Transverse colon (tissue), 4 donors: ENCODE data around the gene CDKN2B-AS1. TPM values are rescaled to one million over a fixed set of nuclear protein-coding genes. Genes with fewer than 3 reads are reported as not detected.

Source experiments
- DNase-seq: peaks from one replicate; pipeline ENCODE4 v3.0.0-alpha.2; 2019
- H3K27ac ChIP-seq, 4 donors: fragments of 200-600 bp; sonication (generic); 2 replicates each; pipeline ENCODE4 v1.5.1; 2016 to 2018; ENCODE audit warnings: inconsistent platforms in 4 of 4
- H3K27me3 ChIP-seq: fragments of 200-600 bp; sonication (generic); 2 replicates; pipeline ENCODE4 v1.5.1; 2017; ENCODE audit warnings: inconsistent platforms
- H3K36me3 ChIP-seq, 4 donors: fragments of 200-600 bp; sonication (generic); 2 replicates each; pipeline ENCODE4 v1.5.1; 2017 to 2019; ENCODE audit warnings: inconsistent platforms in 4 of 4
- H3K4me1 ChIP-seq, 4 donors: fragments of 200-600 bp; sonication (generic); 2 replicates each; pipeline ENCODE4 v1.5.1; 2017 to 2020; ENCODE audit warnings: inconsistent platforms in 4 of 4
- H3K4me3 ChIP-seq, 4 donors: fragments of 200-600 bp; sonication (generic); 1 replicate in 1 of 4; 2 replicates in 3 of 4; pipeline versions ENCODE4 v1.5.1 to v1.6.1; 2017 to 2019; ENCODE audit warnings: inconsistent platforms in 4 of 4
- H3K9me3 ChIP-seq, 2 donors: fragments of 200-600 bp; sonication (generic); 2 replicates each; pipeline ENCODE4 v1.5.1; 2017 to 2019; ENCODE audit warnings: inconsistent platforms in 2 of 2
- EP300 ChIP-seq: sonication (generic); formaldehyde crosslinking; IDR thresholded peaks from one replicate; pipeline ENCODE4 v1.6.1; 2017; ENCODE audit warnings: antibody characterized with exemption, low read depth
- POLR2A ChIP-seq: fragments of 450-650 bp; IDR thresholded peaks from one replicate; pipeline ENCODE4 v1.6.1; 2016; ENCODE audit warnings: antibody characterized with exemption, mild to moderate bottlenecking, moderate library complexity
- POLR2AphosphoS5 ChIP-seq, 3 donors: sonication (generic); formaldehyde crosslinking; IDR thresholded peaks; one replicate each; pipeline ENCODE4 v1.6.1; 2016; ENCODE audit warnings: antibody characterized with exemption in 3 of 3
- whole genome bisulfite sequencing, 2 donors: methylation state at CpG; one replicate each; pipeline ENCODE4 v1.1.5; 2018; ENCODE audit warnings: low coverage in 1 of 2; 5-methylcytosine and 5-hydroxymethylcytosine counted together
- in situ Hi-C, 4 donors: fragments of 200-750 bp; cut with MboI; loops; one replicate each; pipeline versions ENCODE4 v1.15.0 to v1.15.1; 2017; ENCODE audit warnings: low sequenced_read_pairs in 3 of 4, low pct_ligation_motif_present in 1 of 4, low pct_unique_long_range_greater_than_20kb in 1 of 4
- intact Hi-C: fragments of 100-400 bp; cut with DNase I; formaldehyde crosslinking; loops from one replicate; pipeline ENCODE4 v1.15.1; 2023; ENCODE audit warnings: low total_unique reads
- total RNA-seq, 4 donors: library from RNA; depleted of rRNA; stranded (reverse); fragments of >200 nt; gene quantifications; one replicate each; pipeline ENCODE4 v1.1.0, GENCODE V29; 2016
- TF ChIP-seq, protein P1 (sequence below), 5 experiments: fragments of 200-600 bp in 3 of 5; fragments of 450-650 bp in 2 of 5; sonication (generic) in 3 of 5; IDR thresholded peaks; 1 replicate in 2 of 5; 2 replicates in 3 of 5; pipeline ENCODE4 v1.5.1; 2016 to 2017; ENCODE audit warnings: antibody characterized with exemption in 5 of 5, inconsistent platforms in 3 of 5, mild to moderate bottlenecking in 2 of 5, moderate library complexity in 1 of 5

The CDKN2B-AS1 gene
- total RNA-seq, 4 donors from 2014 or later, result 1.00 to 152 (median 46.0) TPM

DNA sequence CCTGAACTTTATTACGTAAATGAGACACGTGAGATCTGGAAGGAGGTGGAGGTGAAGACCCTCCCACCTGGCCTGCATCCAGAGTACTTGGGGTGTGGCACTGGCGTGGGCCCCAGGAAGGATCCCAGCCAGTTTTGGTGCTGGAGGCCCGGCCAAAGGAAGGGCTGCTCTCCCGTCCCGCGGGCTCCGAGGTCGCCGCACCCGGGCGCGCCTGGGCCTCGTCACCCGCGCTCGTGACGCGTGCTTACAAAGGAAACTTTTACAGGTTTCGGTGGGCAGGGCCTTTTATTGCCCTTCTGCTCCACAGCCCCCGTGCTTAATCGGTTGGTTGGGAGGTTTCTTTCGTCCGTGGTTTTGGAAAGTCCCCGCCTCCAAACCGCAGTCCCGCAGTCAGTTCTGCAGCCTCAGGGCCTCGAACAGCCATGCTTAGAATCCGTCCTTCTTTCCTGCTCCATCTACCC lies 29.6 kb upstream of the CDKN2B-AS1 start:
- peak; percentile 48 for DNase-seq
- intact Hi-C loops, result no loop called here
- Histone ChIP-seq H3K27ac (no peak overlapping the region), H3K4me1 (peaks cover 7 to 20% (median 10%) of the 10 kb centered on the region in 4 donors), H3K36me3 (no peaks in the 10 kb centered on the region), H3K4me3 (peak overlapping the region in 3 of 4 donors; percentile 15 to 43 (median 24)), H3K9me3 (peaks cover 0 to 4% of the 10 kb centered on the region in 2 donors), H3K27me3 (peaks cover 98% of the 10 kb centered on the region)
- TF ChIP-seq EP300, result no peak
- WGBS, 2 donors, result 2 to 8% methylated on average over 8 to 29 of the region's 29 CpGs
- in situ Hi-C loops, result no loop called here

DNA sequence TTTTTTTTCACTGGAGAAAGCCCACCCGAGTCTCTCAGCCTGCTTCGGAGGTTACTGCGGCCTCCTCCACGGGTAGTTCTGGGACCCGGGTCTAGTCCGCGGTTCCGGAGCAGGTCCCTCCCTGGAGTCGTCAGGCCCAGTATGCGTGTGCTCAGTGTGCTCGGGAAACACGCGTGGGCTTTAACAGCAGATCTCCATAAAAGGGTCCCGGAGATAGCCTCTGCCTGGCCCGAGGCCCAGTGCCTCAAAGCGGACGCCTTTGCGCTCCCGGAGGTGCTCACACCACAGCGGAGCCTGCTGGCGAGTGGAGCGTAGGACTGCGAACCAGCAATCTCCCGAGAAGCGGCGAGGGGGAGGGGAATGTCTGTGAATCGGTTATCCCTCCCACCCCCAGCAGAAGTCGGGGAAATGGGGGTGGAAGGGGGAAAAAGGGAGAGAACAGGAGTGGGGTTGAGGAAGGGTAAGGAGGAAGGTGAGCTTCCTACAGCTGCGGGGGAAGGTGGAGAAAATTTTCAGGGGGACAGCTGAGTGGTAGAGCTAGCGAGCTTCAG lies 29.1 kb upstream of the CDKN2B-AS1 start:
- intact Hi-C loops, result no loop called here
- no peaks in the 10 kb centered on the region for H3K36me3 ChIP-seq
- H3K27me3 ChIP-seq, result peaks cover 100% of the 10 kb centered on the region
- no peak for TF ChIP-seq POLR2A
- TF ChIP-seq, protein P1, sequence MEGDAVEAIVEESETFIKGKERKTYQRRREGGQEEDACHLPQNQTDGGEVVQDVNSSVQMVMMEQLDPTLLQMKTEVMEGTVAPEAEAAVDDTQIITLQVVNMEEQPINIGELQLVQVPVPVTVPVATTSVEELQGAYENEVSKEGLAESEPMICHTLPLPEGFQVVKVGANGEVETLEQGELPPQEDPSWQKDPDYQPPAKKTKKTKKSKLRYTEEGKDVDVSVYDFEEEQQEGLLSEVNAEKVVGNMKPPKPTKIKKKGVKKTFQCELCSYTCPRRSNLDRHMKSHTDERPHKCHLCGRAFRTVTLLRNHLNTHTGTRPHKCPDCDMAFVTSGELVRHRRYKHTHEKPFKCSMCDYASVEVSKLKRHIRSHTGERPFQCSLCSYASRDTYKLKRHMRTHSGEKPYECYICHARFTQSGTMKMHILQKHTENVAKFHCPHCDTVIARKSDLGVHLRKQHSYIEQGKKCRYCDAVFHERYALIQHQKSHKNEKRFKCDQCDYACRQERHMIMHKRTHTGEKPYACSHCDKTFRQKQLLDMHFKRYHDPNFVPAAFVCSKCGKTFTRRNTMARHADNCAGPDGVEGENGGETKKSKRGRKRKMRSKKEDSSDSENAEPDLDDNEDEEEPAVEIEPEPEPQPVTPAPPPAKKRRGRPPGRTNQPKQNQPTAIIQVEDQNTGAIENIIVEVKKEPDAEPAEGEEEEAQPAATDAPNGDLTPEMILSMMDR (IDR thresholded peaks at IDR 0.05), result peak in 4 of 5 experiments; percentile 29 to 44 (median 36)
- H3K4me3 ChIP-seq, result peak overlapping the region in 3 of 4 donors; percentile 15 to 43 (median 24)
- in situ Hi-C loops, result no loop called here
- no peak overlapping the region for H3K27ac ChIP-seq
- peaks cover 7 to 20% (median 10%) of the 10 kb centered on the region in 4 donors for H3K4me1 ChIP-seq
- peaks cover 0 to 4% of the 10 kb centered on the region in 2 donors for H3K9me3 ChIP-seq
- WGBS, 2 donors, result 5 to 10% methylated on average over 2 to 30 of the region's 30 CpGs
- peak; percentile 70 for DNase-seq

DNA sequence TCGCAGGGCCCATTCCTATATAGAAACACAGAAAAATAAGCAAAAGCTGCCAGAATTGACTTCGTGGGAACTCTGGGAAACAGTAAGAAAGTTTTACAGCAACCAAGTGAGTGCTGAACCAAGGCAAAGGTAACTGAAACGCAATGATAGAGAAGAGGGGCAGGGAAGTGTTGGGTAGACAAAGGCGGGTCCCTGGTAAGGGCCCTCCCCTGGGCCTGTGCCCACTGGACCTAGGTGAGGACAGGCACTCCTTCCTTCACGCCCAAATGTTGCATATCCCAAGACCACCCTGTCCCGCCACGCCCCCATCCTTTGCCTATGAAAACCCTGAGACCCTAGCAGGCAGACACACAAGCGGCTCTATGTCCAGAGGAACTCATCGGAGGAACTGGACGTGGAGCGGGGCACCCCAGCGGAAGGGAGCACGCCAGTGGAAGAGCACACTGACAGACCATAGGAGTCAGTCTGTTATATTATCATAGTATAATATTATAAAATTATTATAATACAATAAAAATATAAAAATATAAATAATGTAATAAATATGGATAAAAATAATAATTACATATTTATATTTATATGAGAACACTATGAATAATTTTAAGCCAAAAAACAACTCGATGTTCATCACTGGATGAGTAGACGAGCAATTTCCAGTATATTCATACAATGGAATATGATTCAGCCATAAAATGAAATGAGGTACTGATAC lies 28.3 kb upstream of the CDKN2B-AS1 start:
- in situ Hi-C loops (no loop called here), intact Hi-C loops (no loop called here)
- Histone ChIP-seq H3K27ac (no peak overlapping the region), H3K4me1 (peaks cover 7 to 27% (median 10%) of the 10 kb centered on the region in 4 donors), H3K4me3 (no peak overlapping the region), H3K27me3 (peaks cover 100% of the 10 kb centered on the region), H3K36me3 (no peaks in the 10 kb centered on the region), H3K9me3 (peaks cover 0 to 4% of the 10 kb centered on the region in 2 donors)
- no peak for TF ChIP-seq POLR2AphosphoS5 (IDR thresholded peaks at IDR 0.05)
- no peak for TF ChIP-seq POLR2A
- TF ChIP-seq, protein P1 (IDR thresholded peaks at IDR 0.05), result no peak
- no peak for TF ChIP-seq EP300
- no peak for DNase-seq
- 20 to 26% methylated on average over 6 to 15 of the region's 15 CpGs for WGBS, 2 donors

DNA sequence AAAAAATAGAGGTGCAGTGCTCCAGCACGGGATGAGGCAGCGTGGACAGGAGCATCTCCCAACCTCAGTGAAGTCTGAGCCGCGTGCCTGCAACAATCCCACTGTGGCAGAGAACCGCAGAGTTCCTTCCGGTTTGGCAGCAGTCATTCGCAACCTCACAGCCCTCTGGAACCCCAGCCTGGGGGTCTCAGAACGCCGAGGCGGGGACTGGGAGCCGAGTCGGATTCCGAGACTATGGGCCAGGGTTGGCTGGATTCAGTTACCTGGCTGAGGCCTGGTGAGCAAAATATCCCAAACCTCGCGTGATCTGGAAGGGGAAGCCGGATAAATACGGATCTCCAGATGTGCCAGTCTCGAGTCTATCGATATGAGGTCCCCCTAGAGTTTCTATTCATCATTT lies 27.4 kb upstream of the CDKN2B-AS1 start:
- no peak overlapping the region for H3K27ac ChIP-seq
- 24 to 33% methylated on average over 2 to 19 of the region's 19 CpGs for WGBS, 2 donors
- DNase-seq, result no peak
- no peak for TF ChIP-seq EP300
- TF ChIP-seq POLR2A, result no peak
- TF ChIP-seq, protein P1 (IDR thresholded peaks at IDR 0.05), result no peak
- no peak for TF ChIP-seq POLR2AphosphoS5 (IDR thresholded peaks at IDR 0.05)
- H3K4me3 ChIP-seq, result no peak overlapping the region
- intact Hi-C loops (no loop called here), in situ Hi-C loops (no loop called here)
- no peaks in the 10 kb centered on the region for H3K36me3 ChIP-seq
- H3K27me3 ChIP-seq, result peaks cover 100% of the 10 kb centered on the region
- peaks cover 7 to 27% (median 10%) of the 10 kb centered on the region in 4 donors for H3K4me1 ChIP-seq
- peaks cover 0 to 4% of the 10 kb centered on the region in 2 donors for H3K9me3 ChIP-seq
